Activated CD4-positive, CD25-positive, alpha-beta regulatory T cell treated with anti-CD3 and anti-CD28 coated beads, Interleukin-2, amount 50 U/mL, for 16 hours (primary cell): ENCODE data around the gene ERC2.

Experiments used
- DNase-seq: peaks from one replicate; pipeline ENCODE4 v3.0.0-alpha.2; 2020; ENCODE audit warnings: low read depth, low spot score

ERC2 gene

GRCh38 chr3:56424885-56425284 is 43.4 kb downstream of the ERC2 start:
- DNase-seq, result no peak

- DNase-seq, result no peak
These were observed 43.9 kb downstream of the ERC2 start for GRCh38 chr3:56424336-56424735.

DNA sequence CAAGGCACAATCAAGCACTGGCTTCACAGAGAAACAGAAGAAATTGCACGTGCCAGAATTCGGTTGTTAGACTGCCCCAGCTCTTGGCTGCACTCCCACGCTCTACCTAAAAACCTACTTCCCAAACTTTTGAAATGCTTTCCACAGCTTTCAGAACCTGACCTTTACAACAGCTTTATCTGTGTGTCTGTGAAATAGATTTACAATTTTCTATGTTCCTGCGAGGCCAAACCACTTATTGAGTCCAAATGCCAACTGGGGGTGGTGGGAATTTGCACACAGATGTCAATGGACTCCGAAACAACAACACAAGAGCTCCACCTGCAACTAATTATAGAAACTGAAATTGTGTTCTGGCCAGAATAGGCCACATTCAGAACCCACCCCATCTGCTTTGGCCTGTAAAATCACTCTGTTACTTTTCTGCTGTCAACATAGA is 44.6 kb downstream of the ERC2 start:
- no peak for DNase-seq

- DNase-seq, result no peak
These were observed 46.0 kb downstream of the ERC2 start for GRCh38 chr3:56422316-56422715.

GRCh38 chr3:56421205-56421604 is 47.1 kb downstream of the ERC2 start:
- DNase-seq, result no peak

GRCh38 chr3:56415652-56416051 is 52.6 kb downstream of the ERC2 start:
- no peak for DNase-seq

DNA sequence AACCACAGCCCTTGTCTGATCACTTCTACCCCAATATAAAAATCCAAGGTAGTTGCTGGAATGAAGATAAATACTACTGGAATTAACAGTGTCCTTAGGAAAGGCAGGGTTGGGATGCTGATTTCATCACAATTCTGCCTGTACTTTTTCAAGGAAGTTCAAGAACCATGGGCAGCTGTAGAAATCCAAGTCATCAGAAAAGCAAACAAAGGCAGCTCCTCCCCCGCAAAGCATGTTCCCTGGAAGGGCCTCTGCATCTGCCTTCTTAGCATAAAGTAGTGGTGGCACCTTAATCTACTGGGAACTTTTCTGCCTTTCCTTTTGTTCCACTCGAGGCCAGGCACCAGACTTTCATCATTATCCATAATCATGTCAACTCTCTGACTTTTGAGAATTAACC is 54.4 kb downstream of the ERC2 start:
- no peak for DNase-seq

DNA sequence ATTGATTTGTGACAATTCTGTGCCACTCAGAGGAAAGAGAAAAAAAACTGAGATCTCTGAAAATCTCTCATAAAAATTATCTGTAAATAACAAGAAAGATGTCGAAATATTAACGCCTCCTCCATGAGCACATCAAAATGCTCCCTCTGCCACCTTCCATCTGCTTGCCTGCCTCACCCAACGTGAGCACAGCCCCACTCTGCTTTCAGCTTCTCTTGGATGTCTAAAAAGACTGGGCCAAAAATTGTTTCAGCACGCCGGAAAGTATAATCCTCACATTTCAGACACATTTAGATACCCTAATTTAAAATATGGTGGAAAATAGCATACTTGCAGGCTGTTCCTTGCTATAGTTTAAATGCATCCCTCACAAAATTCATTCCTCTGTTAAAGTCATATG is 57.1 kb downstream of the ERC2 start:
- DNase-seq, result no peak

- DNase-seq, result no peak
These were observed 57.7 kb downstream of the ERC2 start for GRCh38 chr3:56410576-56410975.

GRCh38 chr3:56409790-56410189 is 58.5 kb downstream of the ERC2 start:
- DNase-seq, result no peak

DNA sequence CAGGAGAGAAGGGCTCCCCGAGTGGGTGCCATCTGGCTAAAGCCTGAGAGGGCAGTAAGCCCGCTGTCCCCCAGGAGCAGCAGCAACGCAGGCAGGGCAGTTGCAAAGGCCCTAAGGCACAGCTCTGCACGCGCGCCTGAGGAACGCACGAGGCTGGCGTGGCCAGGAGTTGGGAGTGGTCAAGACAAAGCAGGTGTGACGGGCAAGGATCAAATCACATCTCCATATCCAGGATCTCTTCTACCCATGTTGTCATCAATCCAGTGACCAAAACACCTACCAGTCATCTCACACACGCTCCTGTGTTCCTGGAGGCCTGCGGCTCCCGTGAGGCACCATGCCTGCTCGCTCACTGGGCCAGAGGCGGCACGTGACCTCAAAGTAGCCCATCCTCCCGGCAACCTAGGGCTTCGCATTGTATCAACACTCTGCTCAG is 59.5 kb downstream of the ERC2 start:
- no peak for DNase-seq

DNA sequence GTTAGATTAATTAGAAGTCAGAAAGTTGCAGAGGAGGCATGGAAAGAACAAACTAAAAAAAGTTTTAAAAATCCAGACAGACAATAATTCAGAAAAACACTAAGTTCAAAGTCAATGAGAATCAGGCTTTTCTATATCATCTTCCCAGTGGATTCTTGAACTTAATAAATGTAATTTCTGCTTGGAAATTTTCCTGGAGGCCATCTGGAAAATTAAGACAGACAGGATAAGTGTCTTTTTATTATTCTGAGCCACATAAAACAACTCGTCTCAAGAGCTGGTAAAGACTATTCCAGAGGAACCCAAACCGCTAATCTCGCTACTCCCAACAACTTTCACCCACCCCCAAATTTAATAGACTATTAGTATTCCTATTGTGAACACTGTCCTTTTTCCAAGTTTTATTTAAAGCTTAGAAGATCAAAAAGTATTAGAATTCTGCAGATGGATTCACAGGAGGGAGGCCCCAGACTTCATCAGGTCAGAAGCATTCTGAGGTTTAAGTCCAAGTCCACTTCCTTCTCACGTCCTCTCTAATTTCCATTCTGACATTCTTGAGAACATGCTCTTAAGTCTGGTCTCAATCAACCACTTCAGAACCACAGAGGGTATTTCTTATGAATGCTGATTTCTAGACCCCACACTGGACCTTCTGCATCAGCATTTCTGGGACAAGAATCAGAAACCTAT is 61.3 kb downstream of the ERC2 start:
- no peak for DNase-seq

GRCh38 chr3:56404884-56405283 is 63.4 kb downstream of the ERC2 start:
- DNase-seq, result no peak

DNA sequence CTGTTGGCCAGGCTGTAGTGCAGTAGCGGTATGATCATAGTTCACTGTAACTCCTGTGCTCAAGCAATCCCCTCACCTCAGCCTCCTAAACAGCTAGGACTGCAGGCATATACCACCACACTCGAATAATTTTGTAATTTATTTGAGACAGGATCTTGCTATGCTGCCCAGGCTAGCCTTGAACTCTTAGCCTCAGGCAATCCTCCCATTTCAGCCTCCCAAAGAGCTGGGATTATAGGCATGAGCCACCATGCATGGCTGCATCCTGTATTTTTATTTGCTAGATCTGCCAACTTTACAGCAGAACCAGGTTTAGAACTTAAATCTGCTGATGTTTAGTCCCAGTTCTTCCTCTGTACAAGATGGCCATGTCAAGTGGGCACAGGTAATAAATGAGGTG is 69.6 kb downstream of the ERC2 start:
- no peak for DNase-seq

- DNase-seq, result no peak
These were observed 70.5 kb downstream of the ERC2 start for GRCh38 chr3:56397798-56398197.

- no peak for DNase-seq
These were observed 79.0 kb downstream of the ERC2 start for GRCh38 chr3:56389183-56389830.

- no peak for DNase-seq
These were observed 85.2 kb downstream of the ERC2 start for GRCh38 chr3:56383092-56383491.

GRCh38 chr3:56379723-56380287 is 88.5 kb downstream of the ERC2 start:
- DNase-seq, result no peak

DNA sequence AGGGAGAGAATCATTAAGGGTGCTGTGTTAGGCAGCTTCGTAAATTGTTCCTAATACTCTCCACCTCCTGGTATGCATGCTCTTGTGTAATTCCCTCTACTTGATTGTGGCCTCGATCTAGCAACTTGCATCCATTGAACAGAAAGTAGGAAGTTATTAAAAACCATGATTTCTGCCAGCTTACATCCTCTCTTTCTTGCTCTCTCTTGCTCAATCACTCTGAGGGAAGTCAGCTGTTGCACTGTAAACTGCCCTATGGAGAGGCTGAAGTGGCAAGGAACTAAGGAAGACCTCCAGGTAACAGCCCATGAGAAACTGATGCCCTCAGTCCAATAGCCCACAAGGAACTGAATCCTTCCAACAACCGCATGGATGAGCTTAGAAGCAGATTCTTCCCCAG is 92.6 kb downstream of the ERC2 start:
- no peak for DNase-seq

DNA sequence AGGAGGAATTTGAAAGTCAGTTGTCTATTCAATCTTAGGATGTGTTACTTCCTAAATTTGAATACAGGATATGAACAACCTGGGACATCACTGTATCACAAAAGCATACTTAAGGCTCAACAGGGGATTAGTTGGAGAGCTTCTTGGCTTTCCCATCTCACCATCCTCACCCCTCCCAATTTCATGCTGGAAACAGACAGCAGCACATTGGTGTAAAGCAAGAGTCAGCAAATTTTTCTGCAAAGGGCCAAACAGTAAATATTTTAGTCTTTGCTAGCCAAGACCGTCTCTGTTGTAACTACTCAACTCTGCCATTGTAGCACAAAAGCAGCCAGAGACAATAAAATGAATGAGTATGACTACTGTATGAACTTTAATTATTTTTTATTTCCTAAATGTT is 94.9 kb downstream of the ERC2 start:
- DNase-seq, result no peak

DNA sequence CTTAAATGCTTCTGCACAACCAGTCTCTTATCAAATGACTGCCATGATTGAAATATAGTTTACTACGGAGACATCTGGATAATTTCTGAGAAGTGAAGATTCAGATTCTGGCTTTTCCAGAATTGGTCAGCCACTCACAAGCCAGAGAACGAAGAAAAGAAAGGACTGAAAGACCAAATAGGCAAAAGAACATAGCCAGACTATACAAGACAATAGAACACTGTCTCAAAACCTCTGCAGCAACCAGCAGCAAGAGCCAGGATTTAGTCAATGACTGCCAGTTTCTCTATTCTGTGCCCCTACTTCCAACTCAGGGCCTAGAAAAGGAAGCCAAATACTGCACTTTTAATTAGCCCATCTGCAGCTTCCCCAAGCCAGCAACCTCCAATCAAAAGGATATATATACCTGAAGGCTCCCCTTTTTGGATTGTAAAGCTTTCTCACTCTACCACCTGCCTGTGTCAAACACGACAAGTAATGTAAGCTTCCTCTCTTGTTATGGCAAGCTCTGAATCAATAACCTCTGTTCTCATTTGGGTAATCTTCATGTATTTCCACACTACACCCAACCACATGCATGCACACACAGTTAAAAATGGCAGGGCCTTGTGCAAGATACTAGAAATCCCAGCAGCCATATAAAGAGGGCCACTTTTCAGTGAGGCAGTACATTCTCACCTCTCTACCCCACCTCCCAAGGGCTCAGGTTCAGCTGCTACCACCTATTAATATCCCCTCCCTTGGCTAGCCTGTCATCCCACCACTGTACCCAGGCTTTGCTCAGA is 97.1 kb downstream of the ERC2 start:
- DNase-seq, result no peak

DNA sequence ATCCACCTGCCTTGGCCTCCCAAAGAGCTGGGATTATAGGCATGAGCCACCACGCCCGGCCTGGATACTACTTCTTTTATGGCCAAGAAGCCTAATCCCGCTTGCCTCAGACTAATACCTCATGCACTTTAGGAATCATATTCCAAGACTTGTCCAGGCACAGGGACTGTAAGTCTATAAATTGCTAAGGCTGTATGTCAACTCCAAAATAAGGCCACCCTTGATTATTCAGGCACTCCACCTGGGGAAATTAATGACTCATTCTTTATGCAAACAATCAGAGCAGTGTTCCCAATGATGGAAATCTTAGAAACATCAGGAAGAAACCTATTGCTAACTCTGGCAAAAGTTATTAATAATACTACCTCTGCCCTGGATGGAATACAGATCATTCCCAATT is 98.4 kb downstream of the ERC2 start:
- no peak for DNase-seq
